Measurements from ENCODE around the gene MYRF. TPM values are rescaled to one million over a fixed set of nuclear protein-coding genes. Genes with fewer than 3 reads are reported as not detected.

The MYRF gene
- total and polyA plus RNA-seq, 9 of the 15 experiments (the other 6 are each of a cell fraction or from before 2014, with no cell fraction given), result 2.3 to 25.8 (median 7.1) TPM

- TF ChIP-seq, protein P1, sequence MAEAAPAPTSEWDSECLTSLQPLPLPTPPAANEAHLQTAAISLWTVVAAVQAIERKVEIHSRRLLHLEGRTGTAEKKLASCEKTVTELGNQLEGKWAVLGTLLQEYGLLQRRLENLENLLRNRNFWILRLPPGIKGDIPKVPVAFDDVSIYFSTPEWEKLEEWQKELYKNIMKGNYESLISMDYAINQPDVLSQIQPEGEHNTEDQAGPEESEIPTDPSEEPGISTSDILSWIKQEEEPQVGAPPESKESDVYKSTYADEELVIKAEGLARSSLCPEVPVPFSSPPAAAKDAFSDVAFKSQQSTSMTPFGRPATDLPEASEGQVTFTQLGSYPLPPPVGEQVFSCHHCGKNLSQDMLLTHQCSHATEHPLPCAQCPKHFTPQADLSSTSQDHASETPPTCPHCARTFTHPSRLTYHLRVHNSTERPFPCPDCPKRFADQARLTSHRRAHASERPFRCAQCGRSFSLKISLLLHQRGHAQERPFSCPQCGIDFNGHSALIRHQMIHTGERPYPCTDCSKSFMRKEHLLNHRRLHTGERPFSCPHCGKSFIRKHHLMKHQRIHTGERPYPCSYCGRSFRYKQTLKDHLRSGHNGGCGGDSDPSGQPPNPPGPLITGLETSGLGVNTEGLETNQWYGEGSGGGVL (CRISPR knock-in tag; IDR thresholded peaks at IDR 0.05), result no peak
- TF ChIP-seq KAT7 (CRISPR knock-in tag; IDR thresholded peaks at IDR 0.05; ENCODE audit: borderline replicate concordance) (peak; percentile 94), ZNF143 (CRISPR knock-in tag; IDR thresholded peaks at IDR 0.05) (peak; percentile 96), ZSCAN32 (CRISPR knock-in tag; IDR thresholded peaks at IDR 0.05) (0 out of 2 replicates have a peak, but pooled peaks have one; percentile 15), BCL6 (CRISPR knock-in tag; IDR thresholded peaks at IDR 0.05) (0 out of 2 replicates have a peak, but pooled peaks have one; percentile 49), POLR2G (IDR thresholded peaks at IDR 0.05; ENCODE audit: low read depth, low read length) (peak; percentile 94), TEAD4 (IDR thresholded peaks at IDR 0.05; ENCODE audit: low read length) (no peak), TEAD4 (CRISPR knock-in tag; IDR thresholded peaks at IDR 0.05; ENCODE audit: borderline replicate concordance) (peak; percentile 67; the same call in 1 of the 2 replicates), ZNF644 (tag; IDR thresholded peaks at IDR 0.05; ENCODE audit: low read depth) (peak; percentile 90), RFX1 (IDR thresholded peaks at IDR 0.05) (peak; percentile 67; the same call in 1 of the 2 replicates), ZZZ3 (IDR thresholded peaks at IDR 0.05) (peak; percentile 93; the same call in 1 of the 2 replicates), THAP12 (CRISPR knock-in tag; IDR thresholded peaks at IDR 0.05) (no peak), ZNF175 (CRISPR knock-in tag; IDR thresholded peaks at IDR 0.05; ENCODE audit: low read depth) (peak; percentile 64; the same call in 1 of the 2 replicates), COPS2 (conservative IDR thresholded peaks at IDR 0.05) (no peak), PPARD (CRISPR knock-in tag; IDR thresholded peaks at IDR 0.05) (no peak)
- TF ChIP-seq, protein P2, sequence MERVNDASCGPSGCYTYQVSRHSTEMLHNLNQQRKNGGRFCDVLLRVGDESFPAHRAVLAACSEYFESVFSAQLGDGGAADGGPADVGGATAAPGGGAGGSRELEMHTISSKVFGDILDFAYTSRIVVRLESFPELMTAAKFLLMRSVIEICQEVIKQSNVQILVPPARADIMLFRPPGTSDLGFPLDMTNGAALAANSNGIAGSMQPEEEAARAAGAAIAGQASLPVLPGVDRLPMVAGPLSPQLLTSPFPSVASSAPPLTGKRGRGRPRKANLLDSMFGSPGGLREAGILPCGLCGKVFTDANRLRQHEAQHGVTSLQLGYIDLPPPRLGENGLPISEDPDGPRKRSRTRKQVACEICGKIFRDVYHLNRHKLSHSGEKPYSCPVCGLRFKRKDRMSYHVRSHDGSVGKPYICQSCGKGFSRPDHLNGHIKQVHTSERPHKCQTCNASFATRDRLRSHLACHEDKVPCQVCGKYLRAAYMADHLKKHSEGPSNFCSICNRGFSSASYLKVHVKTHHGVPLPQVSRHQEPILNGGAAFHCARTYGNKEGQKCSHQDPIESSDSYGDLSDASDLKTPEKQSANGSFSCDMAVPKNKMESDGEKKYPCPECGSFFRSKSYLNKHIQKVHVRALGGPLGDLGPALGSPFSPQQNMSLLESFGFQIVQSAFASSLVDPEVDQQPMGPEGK (CRISPR knock-in tag; IDR thresholded peaks at IDR 0.05; ENCODE audit: borderline replicate concordance), result no peak
- TF ChIP-seq, protein P3, sequence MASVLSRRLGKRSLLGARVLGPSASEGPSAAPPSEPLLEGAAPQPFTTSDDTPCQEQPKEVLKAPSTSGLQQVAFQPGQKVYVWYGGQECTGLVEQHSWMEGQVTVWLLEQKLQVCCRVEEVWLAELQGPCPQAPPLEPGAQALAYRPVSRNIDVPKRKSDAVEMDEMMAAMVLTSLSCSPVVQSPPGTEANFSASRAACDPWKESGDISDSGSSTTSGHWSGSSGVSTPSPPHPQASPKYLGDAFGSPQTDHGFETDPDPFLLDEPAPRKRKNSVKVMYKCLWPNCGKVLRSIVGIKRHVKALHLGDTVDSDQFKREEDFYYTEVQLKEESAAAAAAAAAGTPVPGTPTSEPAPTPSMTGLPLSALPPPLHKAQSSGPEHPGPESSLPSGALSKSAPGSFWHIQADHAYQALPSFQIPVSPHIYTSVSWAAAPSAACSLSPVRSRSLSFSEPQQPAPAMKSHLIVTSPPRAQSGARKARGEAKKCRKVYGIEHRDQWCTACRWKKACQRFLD (CRISPR knock-in tag; IDR thresholded peaks at IDR 0.05), result peak; percentile 75
- TF ChIP-seq, protein P4, sequence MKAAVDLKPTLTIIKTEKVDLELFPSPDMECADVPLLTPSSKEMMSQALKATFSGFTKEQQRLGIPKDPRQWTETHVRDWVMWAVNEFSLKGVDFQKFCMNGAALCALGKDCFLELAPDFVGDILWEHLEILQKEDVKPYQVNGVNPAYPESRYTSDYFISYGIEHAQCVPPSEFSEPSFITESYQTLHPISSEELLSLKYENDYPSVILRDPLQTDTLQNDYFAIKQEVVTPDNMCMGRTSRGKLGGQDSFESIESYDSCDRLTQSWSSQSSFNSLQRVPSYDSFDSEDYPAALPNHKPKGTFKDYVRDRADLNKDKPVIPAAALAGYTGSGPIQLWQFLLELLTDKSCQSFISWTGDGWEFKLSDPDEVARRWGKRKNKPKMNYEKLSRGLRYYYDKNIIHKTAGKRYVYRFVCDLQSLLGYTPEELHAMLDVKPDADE (conservative IDR thresholded peaks at IDR 0.05; ENCODE audit: control insufficient read depth, low read depth, low read length), result peak; percentile 89; the same call in 1 of the 2 replicates
Observed at GRCh38 chr11:61792310-61793082, 40.1 kb downstream of the MYRF start, which contains the start of the genes FEN1 and TMEM258 (continued).

Data from K562 (cell line).